SU-DHL-6 (cell line): ENCODE results near the gene SLC25A26.

Experiments
- H2AFZ ChIP-seq: fragments of 200-600 bp; sonication (generic); 2 replicates; pipeline ENCODE4 v1.6.1; 2014; ENCODE audit warnings: low read depth, mild to moderate bottlenecking, moderate library complexity, mixed read lengths, antibody characterized with exemption, low read length; ENCODE audit not compliant: severe bottlenecking
- H3F3A ChIP-seq: fragments of 200-600 bp; shearing (Covaris generic); 2 replicates; pipeline ENCODE4 v1.6.0; 2016; ENCODE audit warnings: antibody characterized with exemption, mild to moderate bottlenecking; ENCODE audit not compliant: insufficient read depth
- H3K27ac ChIP-seq: fragments of 200-600 bp; sonication (generic); 2 replicates; pipeline ENCODE4 v1.5.1; 2016; ENCODE audit warnings: low read depth, mild to moderate bottlenecking, low read length, moderate library complexity, mixed read lengths
- H3K27me3 ChIP-seq: fragments of 200-600 bp; sonication (generic), shearing (Covaris generic); 2 replicates; pipeline ENCODE4 v1.6.0; 2014; ENCODE audit warnings: mild to moderate bottlenecking, low read length
- H3K36me3 ChIP-seq: fragments of 200-600 bp; sonication (generic); 2 replicates; pipeline ENCODE4 v1.6.1; 2014; ENCODE audit warnings: mild to moderate bottlenecking, low read length, mixed read lengths
- H3K4me2 ChIP-seq: fragments of 300-600, 200-600 bp; shearing (Covaris generic), sonication (generic); 2 replicates; pipeline ENCODE4 v1.6.0; 2014; ENCODE audit warnings: low read length, low read depth, mild to moderate bottlenecking; ENCODE audit not compliant: poor library complexity, severe bottlenecking
- H3K4me3 ChIP-seq: fragments of 200-600 bp; sonication (generic); 2 replicates; pipeline ENCODE4 v1.5.1; 2014; ENCODE audit warnings: antibody characterized with exemption, low read length, mild to moderate bottlenecking, mixed read lengths; ENCODE audit not compliant: insufficient read depth, poor library complexity, severe bottlenecking
- H3K79me2 ChIP-seq: fragments of 200-600 bp; sonication (generic); 2 replicates; pipeline ENCODE4 v1.6.1; 2014; ENCODE audit warnings: mild to moderate bottlenecking, low read length, moderate library complexity; ENCODE audit not compliant: insufficient read depth
- H3K9ac ChIP-seq: fragments of 200-600 bp; sonication (generic); 2 replicates; pipeline ENCODE4 v1.7.0; 2014; ENCODE audit warnings: mild to moderate bottlenecking, low read length
- H3K9me2 ChIP-seq: fragments of 200-600 bp; sonication (generic); replicated peaks from 2 replicates; pipeline ENCODE4 v1.6.1; 2014; ENCODE audit warnings: low read length; ENCODE audit not compliant: insufficient read depth
- H3K9me3 ChIP-seq: fragments of 200-600 bp; sonication (generic); 2 replicates; pipeline ENCODE4 v1.6.1; 2014; ENCODE audit warnings: low read length, mixed read lengths; ENCODE audit not compliant: insufficient read depth
- H4K20me1 ChIP-seq: fragments of 200-600 bp; sonication (generic); 2 replicates; pipeline ENCODE4 v1.6.1; 2014; ENCODE audit warnings: low read depth, mild to moderate bottlenecking, antibody characterized with exemption, low read length, moderate library complexity, mixed read lengths
- CTCF ChIP-seq: fragments of 200-600 bp; sonication (generic); IDR thresholded peaks from one replicate; pipeline ENCODE4 v1.5.1; 2017; ENCODE audit warnings: antibody characterized with exemption, mild to moderate bottlenecking, low read length, moderate library complexity; ENCODE audit not compliant: insufficient read depth, poor library complexity, severe bottlenecking
- EZH2phosphoT487 ChIP-seq: fragments of 200-600 bp; sonication (generic), shearing (Covaris generic); conservative IDR thresholded peaks from 2 replicates; pipeline ENCODE4 v1.6.1; 2018; ENCODE audit warnings: mild to moderate bottlenecking, antibody characterized with exemption, low read length, moderate library complexity, mixed read lengths

SLC25A26 gene

GRCh38 chr3:66227915-66228314, 7.1 kb downstream of the SLC25A26 start:
- Histone ChIP-seq H3K27me3 (no peaks in the 10 kb centered on the region), H3K4me2 (no peak overlapping the region), H2AFZ (no peak overlapping the region), H3K9me3 (no peaks in the 10 kb centered on the region), H3K9me2 (no peaks in the 10 kb centered on the region), H3K9ac (no peak overlapping the region), H3K4me3 (no peak overlapping the region), H4K20me1 (peaks cover 4% of the 10 kb centered on the region; the same call in 1 of the 2 replicates), H3K27ac (no peak overlapping the region), H3F3A (no peaks in the 10 kb centered on the region), H3K79me2 (peaks cover 20% of the 10 kb centered on the region), H3K36me3 (no peaks in the 10 kb centered on the region)
- TF ChIP-seq EZH2phosphoT487 (no peak), CTCF (no peak)

- H3K79me2 ChIP-seq, result peaks cover 20% of the 10 kb centered on the region
These were observed 7.9 kb downstream of the SLC25A26 start for GRCh38 chr3:66228707-66229106.

GRCh38 chr3:66229931-66230330, 9.1 kb downstream of the SLC25A26 start:
- H2AFZ ChIP-seq, result no peak overlapping the region
- H3K4me2 ChIP-seq, result no peak overlapping the region
- H3F3A ChIP-seq, result no peaks in the 10 kb centered on the region
- H3K9me2 ChIP-seq, result no peaks in the 10 kb centered on the region
- H3K27me3 ChIP-seq, result no peaks in the 10 kb centered on the region
- TF ChIP-seq CTCF (no peak), EZH2phosphoT487 (no peak)
- H3K9me3 ChIP-seq, result no peaks in the 10 kb centered on the region
- H3K36me3 ChIP-seq, result no peaks in the 10 kb centered on the region
- peaks cover 4% of the 10 kb centered on the region; the same call in 1 of the 2 replicates for H4K20me1 ChIP-seq
- H3K4me3 ChIP-seq, result no peak overlapping the region
- no peak overlapping the region for H3K9ac ChIP-seq
- H3K27ac ChIP-seq, result no peak overlapping the region
- H3K79me2 ChIP-seq, result peaks cover 20% of the 10 kb centered on the region

More at GRCh38 chr3:66228707-66229106, 7.9 kb downstream of the SLC25A26 start:
- no peak overlapping the region for H2AFZ ChIP-seq
- H3F3A ChIP-seq, result no peaks in the 10 kb centered on the region
- H4K20me1 ChIP-seq, result peaks cover 4% of the 10 kb centered on the region; the same call in 1 of the 2 replicates
- H3K36me3 ChIP-seq, result no peaks in the 10 kb centered on the region
- H3K4me3 ChIP-seq, result no peak overlapping the region
- no peak overlapping the region for H3K4me2 ChIP-seq
- H3K27me3 ChIP-seq, result no peaks in the 10 kb centered on the region
- TF ChIP-seq EZH2phosphoT487 (no peak), CTCF (no peak)
- H3K9ac ChIP-seq, result no peak overlapping the region
- H3K9me3 ChIP-seq, result no peaks in the 10 kb centered on the region
- H3K27ac ChIP-seq, result no peak overlapping the region
- no peaks in the 10 kb centered on the region for H3K9me2 ChIP-seq
